AG09319 (cell line): ENCODE results near the gene SH2D3C.
A peak's percentile ranks its signal among the peaks of the same experiment; 100 is the strongest.

ENCODE experiments used
- DNase-seq: peaks from one replicate; pipeline ENCODE4 v3.0.0-alpha.2; 2010; ENCODE audit warnings: low read depth; ENCODE audit errors: extremely low read depth
- CTCF ChIP-seq: IDR thresholded peaks from 2 replicates; pipeline ENCODE4 v1.5.1; 2011; ENCODE audit warnings: low read depth, mild to moderate bottlenecking, inconsistent platforms, low read length, moderate library complexity

SH2D3C gene

GRCh38 chr9:127751269-127752054 is 27.0 kb downstream of the SH2D3C start:
- no peak for TF ChIP-seq CTCF
- no peak for DNase-seq

GRCh38 chr9:127749090-127749787 is 29.2 kb downstream of the SH2D3C start:
- DNase-seq: no peak
- no peak for TF ChIP-seq CTCF

DNA sequence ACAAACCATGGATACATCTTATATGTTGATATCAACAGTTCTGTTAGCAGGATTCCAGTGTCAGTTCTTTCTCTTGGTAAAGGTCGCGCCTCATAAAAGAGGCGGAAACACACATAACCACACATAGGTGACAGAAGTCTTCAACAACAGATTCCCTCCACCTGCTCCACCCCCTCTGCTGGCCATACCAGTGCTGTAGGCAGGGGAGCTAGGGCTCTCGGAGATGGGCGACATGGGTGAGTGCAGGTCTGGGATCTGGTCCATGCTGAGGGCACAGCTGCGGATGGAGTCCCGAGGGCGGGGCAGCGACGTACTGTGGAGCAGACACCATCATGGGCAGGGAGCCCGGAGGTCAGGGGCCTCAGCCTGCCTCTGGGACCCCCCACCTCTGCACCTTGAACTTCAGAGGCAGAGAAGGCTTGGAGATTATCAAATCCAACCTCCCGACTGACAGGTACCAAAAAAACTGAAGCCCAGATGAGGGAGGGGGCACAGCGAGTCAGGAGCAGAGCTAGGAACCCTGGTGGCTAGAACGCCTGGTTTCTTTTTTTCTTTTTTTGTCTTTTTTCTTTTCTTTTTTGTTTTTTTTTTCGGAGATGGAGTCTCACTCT is 31.4 kb downstream of the SH2D3C start:
- no peak for DNase-seq
- no peak for TF ChIP-seq CTCF

DNA sequence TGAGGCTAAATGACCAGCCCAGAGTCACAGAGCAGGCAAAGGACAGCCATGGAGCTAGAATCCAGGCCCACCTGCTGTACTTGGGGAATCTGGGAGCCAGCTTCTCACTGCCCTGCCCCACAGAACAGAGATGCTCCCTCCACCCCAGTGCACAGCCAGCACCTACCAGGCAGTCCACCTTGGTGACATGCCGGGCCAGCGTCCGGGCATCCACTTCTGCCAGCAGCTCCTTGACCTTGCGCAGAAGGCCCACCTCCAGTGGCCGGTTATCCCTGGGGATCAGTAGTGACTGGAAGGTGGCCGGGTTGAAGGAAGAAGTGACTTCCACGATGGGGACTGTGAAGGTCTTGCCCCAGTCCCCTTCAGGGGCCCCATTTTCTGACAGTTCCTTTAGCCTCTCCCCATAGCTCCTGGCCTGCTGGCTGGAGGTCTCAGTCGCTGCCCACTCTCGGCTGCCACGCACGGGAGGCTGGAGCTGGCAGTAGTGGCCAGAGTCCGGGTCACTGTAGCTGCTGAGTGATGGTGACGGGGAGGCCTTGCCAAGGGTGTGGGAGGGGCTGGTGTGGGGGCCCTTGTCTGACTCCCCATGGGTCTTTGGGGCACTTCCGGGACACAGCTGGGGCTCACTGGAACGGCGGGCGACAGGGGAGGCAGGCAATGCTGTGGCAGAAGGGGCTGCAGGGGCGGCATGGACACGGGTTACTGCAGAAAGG is 33.9 kb downstream of the SH2D3C start:
- no peak for TF ChIP-seq CTCF
- DNase-seq: no peak

DNA sequence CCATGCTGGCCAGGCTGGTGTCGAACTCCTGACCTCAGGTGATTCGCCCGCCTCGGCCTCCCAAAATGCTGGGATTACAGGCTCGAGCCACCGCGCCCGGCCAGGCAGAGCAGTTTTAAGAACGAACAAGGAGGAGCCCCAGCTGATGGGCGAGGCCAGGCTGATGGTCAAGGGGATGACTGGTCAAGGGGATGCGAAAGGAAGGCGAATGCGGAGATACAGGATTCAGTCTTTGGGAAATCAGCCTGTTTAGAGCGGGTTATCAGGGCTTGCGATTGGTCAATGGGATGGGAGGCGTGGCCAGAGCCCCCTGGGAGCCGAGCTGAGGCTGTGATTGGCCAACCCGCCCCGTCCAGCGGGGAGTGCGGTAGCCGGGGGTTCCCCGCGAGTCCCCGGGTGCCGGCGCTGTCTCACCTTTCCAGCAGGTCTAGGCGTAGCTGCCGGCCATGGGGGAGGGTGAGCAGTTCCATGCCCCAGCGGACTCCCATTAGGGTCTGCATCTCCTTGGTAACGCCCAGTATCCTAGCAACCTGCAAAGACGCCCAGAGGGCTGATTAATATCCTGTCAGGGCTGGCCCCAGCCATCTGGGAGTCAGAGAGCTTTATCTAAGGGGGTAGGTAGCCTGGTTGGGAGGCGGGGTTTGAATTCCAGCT is 35.9 kb downstream of the SH2D3C start:
- no peak for TF ChIP-seq CTCF
- DNase-seq: peak; percentile 23

DNA sequence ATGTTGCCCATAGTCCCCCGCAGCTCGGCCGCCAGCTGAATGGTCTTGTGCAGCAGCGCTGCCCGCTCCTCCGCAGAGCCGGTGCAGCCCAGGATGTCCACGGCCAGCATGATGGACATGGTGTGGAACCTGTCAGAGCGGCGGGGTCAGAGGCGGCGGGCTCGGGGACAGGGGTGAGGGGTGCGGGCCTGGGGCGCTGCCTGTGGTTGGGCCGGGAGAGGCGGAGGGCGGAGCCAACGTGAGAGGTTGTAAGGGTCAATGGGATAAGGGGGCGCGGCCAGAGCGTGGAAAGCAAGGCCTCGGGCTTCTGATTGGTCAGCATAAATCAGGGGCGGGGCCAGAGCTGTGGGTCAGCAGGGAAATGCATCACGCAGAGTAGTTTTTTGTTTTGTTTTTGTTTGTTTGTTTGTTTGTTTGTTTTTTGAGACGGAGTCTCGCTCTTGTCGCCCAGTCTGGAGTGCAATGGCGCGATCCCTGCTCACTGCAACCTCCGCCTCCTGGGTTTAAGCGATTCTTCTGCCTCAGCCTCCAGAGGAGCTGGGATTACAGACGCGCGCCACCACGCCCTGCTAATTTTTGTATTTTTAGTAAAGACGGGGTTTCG is 36.5 kb downstream of the SH2D3C start:
- no peak for DNase-seq
- TF ChIP-seq CTCF: no peak
